ENCODE results near the gene LTBP3. TPM values are rescaled to one million over a fixed set of nuclear protein-coding genes. Genes with fewer than 3 reads are reported as not detected.

LTBP3 gene
- total and polyA plus RNA-seq, 9 of the 15 experiments (the other 6 are each of a cell fraction or from before 2014, with no cell fraction given) = 0.06 to 20.5 (median 4.8) TPM

GRCh38 chr11:65558002-65558929 lies at the start of gene LTBP3 (continued):
- TF ChIP-seq REST (IDR thresholded peaks at IDR 0.05; ENCODE audit: borderline replicate concordance) = peak; percentile 3; the same call in 1 of the 2 replicates
- TF ChIP-seq REST (CRISPR knock-in tag; IDR thresholded peaks at IDR 0.05; ENCODE audit: low read depth) = no peak
- peak; percentile 38; the same call in 1 of the 2 replicates for TF ChIP-seq TEAD4 (IDR thresholded peaks at IDR 0.05; ENCODE audit: low read length)
- TF ChIP-seq TEAD4 (CRISPR knock-in tag; IDR thresholded peaks at IDR 0.05; ENCODE audit: borderline replicate concordance) = no peak
- TF ChIP-seq L3MBTL2 (IDR thresholded peaks at IDR 0.05) = peak; percentile 36; the same call in 1 of the 2 replicates
- TF ChIP-seq MAZ (CRISPR knock-in tag; conservative IDR thresholded peaks at IDR 0.05 in 1 of 2, IDR thresholded peaks at IDR 0.05 in 1 of 2) = peak; percentile 63 to 97; a peak in 2 of 4 replicates
- TF ChIP-seq TEAD1 (CRISPR knock-in tag; IDR thresholded peaks at IDR 0.05) = peak; percentile 63 to 75; a peak in 2 of 4 replicates
- peak in 1 of 2 experiments; percentile 73; a peak in 1 of 4 replicates for TF ChIP-seq NONO (IDR thresholded peaks at IDR 0.05; ENCODE audit: low read depth in 2 of 2, low read length in 1 of 2)
- TF ChIP-seq UBTF (IDR thresholded peaks at IDR 0.05; ENCODE audit: borderline replicate concordance in 1 of 2, low read depth in 2 of 2, low read length in 2 of 2) = peak; percentile 89 to 90; a peak in 3 of 4 replicates
- peak; percentile 29; the same call in 1 of the 2 replicates for TF ChIP-seq EGR1 (conservative IDR thresholded peaks at IDR 0.05)
- TF ChIP-seq THRA (IDR thresholded peaks at IDR 0.05) = no peak
- TF ChIP-seq EHMT2 (IDR thresholded peaks at IDR 0.05) = no peak
- peak; percentile 43; the same call in 1 of the 2 replicates for TF ChIP-seq FOXJ2 (tag; IDR thresholded peaks at IDR 0.05)
- TF ChIP-seq KDM2B (CRISPR knock-in tag; IDR thresholded peaks at IDR 0.05) = peak; percentile 74; the same call in 1 of the 2 replicates
